NOMO-1 treated with DMSO at 0.1 percent for 48 hours (cell line): ENCODE measurements around the gene PRR13.
"Not testable (repeated sequence)": the region's sequence is repeated elsewhere in the genome, so short reads cannot be mapped to it uniquely, and the experiment has no call there.

ENCODE experiments used
- DNase-seq: peaks from one replicate; lab custom pipeline; 2025; ENCODE audit not compliant: unreplicated experiment; lab: John Stamatoyannopoulos, UW

PRR13 gene

GRCh38 chr12:53441040-53441833 lies at the start of gene PRR13:
PRR13 (plus strand) TSS chr12:53441734; CDS start chr12:53442715, 981 bp downstream.
- peak; percentile 100 for DNase-seq

- DNase-seq, result no peak
Observed at GRCh38 chr12:53399896-53400295, 41.6 kb upstream of the PRR13 start.

- not testable (repeated sequence) for DNase-seq
Observed at GRCh38 chr12:53402351-53402750, 39.2 kb upstream of the PRR13 start.

GRCh38 chr12:53402871-53403270 lies 38.7 kb upstream of the PRR13 start:
- DNase-seq, result no peak

- DNase-seq, result no peak
Observed at GRCh38 chr12:53410951-53411350, 30.6 kb upstream of the PRR13 start.

GRCh38 chr12:53413485-53414204 lies 27.9 kb upstream of the PRR13 start:
- DNase-seq, result no peak

GRCh38 chr12:53414756-53415417 lies 26.6 kb upstream of the PRR13 start:
- DNase-seq, result no peak

GRCh38 chr12:53415752-53416389 lies 25.7 kb upstream of the PRR13 start:
- not testable (repeated sequence) for DNase-seq

- DNase-seq, result peak; percentile 93
Observed at GRCh38 chr12:53417291-53417816, 24.2 kb upstream of the PRR13 start.

- DNase-seq, result no peak
Observed at GRCh38 chr12:53418221-53418620, 23.3 kb upstream of the PRR13 start.

- no peak for DNase-seq
Observed at GRCh38 chr12:53419756-53420155, 21.8 kb upstream of the PRR13 start.

- DNase-seq, result not testable (repeated sequence)
Observed at GRCh38 chr12:53422247-53422646, 19.3 kb upstream of the PRR13 start.

GRCh38 chr12:53423597-53423996 lies 17.9 kb upstream of the PRR13 start, which contains the start of gene AMHR2:
AMHR2 (plus strand) TSS chr12:53423855; CDS start chr12:53423935, 80 bp downstream.
- no peak for DNase-seq

GRCh38 chr12:53424626-53425514 lies 16.7 kb upstream of the PRR13 start:
- no peak for DNase-seq

- DNase-seq, result no peak
Observed at GRCh38 chr12:53425515-53426150, 15.9 kb upstream of the PRR13 start.

GRCh38 chr12:53427905-53428594 lies 13.5 kb upstream of the PRR13 start:
- DNase-seq, result no peak

- DNase-seq, result no peak
Observed at GRCh38 chr12:53428741-53429140, 12.8 kb upstream of the PRR13 start.

- DNase-seq, result no peak
Observed at GRCh38 chr12:53430116-53430515, 11.4 kb upstream of the PRR13 start.

GRCh38 chr12:53431187-53431586 lies 10.3 kb upstream of the PRR13 start:
- no peak for DNase-seq
